Omental fat pad (tissue), 4 donors: ENCODE results near the gene CYTIP. TPM values are rescaled to one million over a fixed set of nuclear protein-coding genes. Genes with fewer than 3 reads are reported as not detected.
"Not testable (repeated sequence)": the region's sequence is repeated elsewhere in the genome, so short reads cannot be mapped to it uniquely, and the experiment has no call there.

ENCODE experiments used
- ATAC-seq: fragments of 150-250 bp; one replicate; pipeline ENCODE4 v1.9.1; 2016; ENCODE audit warnings: mild to moderate bottlenecking, moderate library complexity; ENCODE audit not compliant: low FRiP score
- DNase-seq: peaks from one replicate; pipeline ENCODE4 v3.0.0-alpha.2; 2019; ENCODE audit warnings: low spot score
- CTCF ChIP-seq, 3 donors: fragments of 450-650 bp; IDR thresholded peaks; one replicate each; pipeline ENCODE4 v1.5.1; 2016 to 2017; ENCODE audit warnings: antibody characterized with exemption in 3 of 3, mild to moderate bottlenecking in 3 of 3, moderate library complexity in 2 of 3
- total RNA-seq, 4 donors: library from RNA; depleted of rRNA; stranded (reverse); fragments of >200 nt; gene quantifications; one replicate each; pipeline ENCODE4 v1.1.0, GENCODE V29; 2016

Gene CYTIP
- total RNA-seq, 4 donors from 2014 or later, result 13.4 to 26.1 (median 17.5) TPM

DNA sequence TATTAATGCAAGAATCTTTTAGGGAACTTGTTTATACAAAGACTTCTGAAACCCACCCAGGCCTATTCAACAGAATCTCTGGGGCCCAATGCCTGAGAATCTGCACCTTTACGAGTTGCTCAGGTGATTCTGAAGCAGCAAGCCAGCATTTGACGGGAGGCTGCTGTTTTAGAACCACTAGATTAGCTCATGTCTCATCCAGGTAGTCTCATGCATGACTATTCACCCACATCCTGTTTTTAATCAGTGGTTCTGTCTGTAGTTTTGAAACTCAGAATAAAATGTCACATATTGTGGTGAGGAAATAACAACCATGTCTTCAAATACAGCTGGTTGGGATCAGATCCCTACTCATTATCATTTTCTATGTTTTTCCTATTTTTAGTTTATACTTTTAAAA is 39.5 kb downstream of the CYTIP start:
- DNase-seq (no peak), ATAC-seq (no peak)

GRCh38 chr2:157402801-157403485 is 40.9 kb downstream of the CYTIP start:
- ATAC-seq, result not testable (repeated sequence)

More for the DNA sequence above, 39.5 kb downstream of the CYTIP start:
- no peak for TF ChIP-seq CTCF (IDR thresholded peaks at IDR 0.05)

GRCh38 chr2:157395811-157396210 is 48.1 kb downstream of the CYTIP start:
- DNase-seq (no peak), ATAC-seq (no peak)
- no peak for TF ChIP-seq CTCF (IDR thresholded peaks at IDR 0.05)

More at GRCh38 chr2:157402801-157403485, 40.9 kb downstream of the CYTIP start:
- not testable (repeated sequence) for DNase-seq

DNA sequence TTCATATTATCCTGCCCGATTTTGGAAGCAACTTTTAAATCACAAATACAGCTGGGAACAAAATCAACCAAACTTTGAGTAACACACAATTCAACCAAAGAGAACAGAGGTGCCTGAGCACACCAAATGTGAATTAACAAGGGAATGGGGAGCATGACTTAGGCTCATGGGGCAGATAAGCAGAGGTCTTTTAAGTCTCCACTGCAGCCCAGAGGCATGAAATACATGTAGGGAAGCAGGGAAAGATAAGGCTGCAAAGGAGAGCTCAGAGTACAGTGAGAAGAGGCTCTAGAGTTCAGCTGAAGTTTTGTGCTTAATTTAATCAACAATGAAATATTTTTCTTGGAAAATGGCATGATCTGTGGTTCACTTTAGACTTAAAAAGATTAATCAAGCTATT is 49.0 kb downstream of the CYTIP start:
- no peak for TF ChIP-seq CTCF (IDR thresholded peaks at IDR 0.05)
- no peak for ATAC-seq
- DNase-seq, result no peak

DNA sequence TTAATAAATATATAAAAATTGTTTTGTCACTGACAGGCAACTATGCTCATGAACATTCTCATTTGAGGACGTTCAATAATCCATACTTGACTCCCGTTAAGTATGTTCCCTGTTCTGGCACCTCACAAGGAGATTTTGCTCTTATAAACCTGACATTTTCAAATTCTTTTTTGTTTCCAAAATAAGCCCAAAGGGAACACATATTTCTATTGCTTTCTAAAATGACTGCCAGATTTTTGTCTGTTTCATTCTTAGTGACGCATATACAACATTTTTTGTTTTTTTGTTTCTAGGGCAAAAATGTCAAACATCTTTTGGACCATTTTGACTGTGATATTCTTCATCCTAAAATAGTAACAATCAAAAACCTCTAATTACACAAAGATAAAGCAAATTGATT is 50.5 kb downstream of the CYTIP start:
- TF ChIP-seq CTCF (IDR thresholded peaks at IDR 0.05), result no peak
- DNase-seq, result no peak
- no peak for ATAC-seq

DNA sequence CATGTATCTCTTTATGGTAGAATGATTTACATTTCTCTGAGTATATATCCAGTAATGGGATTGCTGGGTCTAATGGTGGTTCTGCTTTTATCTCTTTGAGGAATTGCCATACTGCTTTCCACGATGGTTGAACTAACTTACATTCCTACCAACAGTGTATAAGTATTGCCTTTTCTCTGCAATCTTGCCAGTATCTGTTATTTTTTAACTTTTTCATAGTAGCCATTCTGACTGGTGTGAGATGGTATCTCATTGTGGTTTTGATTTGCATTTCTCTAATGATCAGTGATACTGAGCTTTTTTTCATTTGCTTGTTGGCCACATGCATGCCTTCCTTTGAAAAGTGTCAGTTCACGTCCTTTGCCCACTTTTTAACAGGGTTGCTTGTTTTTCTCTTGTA is 55.1 kb downstream of the CYTIP start:
- TF ChIP-seq CTCF (IDR thresholded peaks at IDR 0.05), result no peak
- DNase-seq, result no peak
- no peak for ATAC-seq

- no peak for ATAC-seq
- TF ChIP-seq CTCF (IDR thresholded peaks at IDR 0.05), result no peak
- no peak for DNase-seq
These were observed 57.1 kb downstream of the CYTIP start for GRCh38 chr2:157386747-157387146.
